MV-4-11 (cell line): Measurements from ENCODE around the gene CPT1B.
A peak's percentile ranks its signal among the peaks of the same experiment; 100 is the strongest.
"Not testable (repeated sequence)": the region's sequence is repeated elsewhere in the genome, so short reads cannot be mapped to it uniquely, and the experiment has no call there.

Experiments used
- DNase-seq: peaks from one replicate; lab custom pipeline; 2025; lab: John Stamatoyannopoulos, UW

The CPT1B gene

GRCh38 chr22:50527921-50528681, 50.1 kb downstream of the CPT1B start:
- no peak for DNase-seq

- DNase-seq = peak; percentile 76
Measured at GRCh38 chr22:50526834-50527801, 51.1 kb downstream of the CPT1B start.

GRCh38 chr22:50526108-50526833, 52.0 kb downstream of the CPT1B start:
- peak; percentile 71 for DNase-seq

- no peak for DNase-seq
Measured at GRCh38 chr22:50525858-50526107, 52.4 kb downstream of the CPT1B start.

GRCh38 chr22:50525104-50525857, 52.9 kb downstream of the CPT1B start, which contains the start of gene SCO2:
Gene SCO2, minus strand, starts transcription at chr22:50525598. Its CDS starts 1,187 bp downstream, at chr22:50524411.
- DNase-seq = peak; percentile 94

- DNase-seq = no peak
Measured at GRCh38 chr22:50524676-50525103, 53.5 kb downstream of the CPT1B start.

GRCh38 chr22:50523806-50524675, 54.2 kb downstream of the CPT1B start:
- DNase-seq = no peak

- no peak for DNase-seq
Measured at GRCh38 chr22:50523458-50523805, 54.8 kb downstream of the CPT1B start.

- no peak for DNase-seq
Measured at GRCh38 chr22:50522806-50523438, 55.3 kb downstream of the CPT1B start.

- DNase-seq = no peak
Measured at GRCh38 chr22:50522208-50522805, 55.9 kb downstream of the CPT1B start.

- DNase-seq = no peak
Measured at GRCh38 chr22:50521710-50522109, 56.5 kb downstream of the CPT1B start.

GRCh38 chr22:50520826-50521453, 57.3 kb downstream of the CPT1B start:
- no peak for DNase-seq

- not testable (repeated sequence) for DNase-seq
Measured at GRCh38 chr22:50520184-50520583, 58.0 kb downstream of the CPT1B start.

GRCh38 chr22:50519151-50519550, 59.1 kb downstream of the CPT1B start:
- DNase-seq = no peak
